Duodenal mucosa (tissue), 2 donors: ENCODE results near the gene P2RY11.

Experiments used
- H3K27ac ChIP-seq: one replicate; pipeline ENCODE4 v1.7.0; 2013; ENCODE audit warnings: low read depth, low read length
- H3K27me3 ChIP-seq, 2 donors: one replicate each; pipeline ENCODE4 v1.7.0; 2013; ENCODE audit warnings: low read length in 2 of 2, control low read depth in 1 of 2; ENCODE audit not compliant: insufficient read depth in 2 of 2, control insufficient read depth in 1 of 2
- H3K36me3 ChIP-seq, 2 donors: one replicate each; pipeline ENCODE4 v1.7.0; 2013; ENCODE audit warnings: low read length in 2 of 2, control low read depth in 1 of 2; ENCODE audit not compliant: insufficient read depth in 2 of 2, control insufficient read depth in 1 of 2
- H3K4me1 ChIP-seq, 2 donors: one replicate each; pipeline ENCODE4 v1.7.0; 2013; ENCODE audit warnings: low read length in 2 of 2, control low read depth in 1 of 2; ENCODE audit not compliant: insufficient read depth in 2 of 2, control insufficient read depth in 1 of 2
- H3K4me3 ChIP-seq, 2 donors: one replicate each; pipeline ENCODE4 v1.7.0; 2013; ENCODE audit warnings: low read length in 2 of 2, low read depth in 1 of 2
- H3K9ac ChIP-seq, 2 donors: one replicate each; pipeline ENCODE4 v1.7.0; 2013; ENCODE audit warnings: low read length in 2 of 2, low read depth in 1 of 2
- H3K9me3 ChIP-seq, 2 donors: one replicate each; pipeline ENCODE4 v1.7.0; 2013; ENCODE audit warnings: low read length in 2 of 2, control low read depth in 1 of 2; ENCODE audit not compliant: control insufficient read depth in 1 of 2

P2RY11 gene, protein sequence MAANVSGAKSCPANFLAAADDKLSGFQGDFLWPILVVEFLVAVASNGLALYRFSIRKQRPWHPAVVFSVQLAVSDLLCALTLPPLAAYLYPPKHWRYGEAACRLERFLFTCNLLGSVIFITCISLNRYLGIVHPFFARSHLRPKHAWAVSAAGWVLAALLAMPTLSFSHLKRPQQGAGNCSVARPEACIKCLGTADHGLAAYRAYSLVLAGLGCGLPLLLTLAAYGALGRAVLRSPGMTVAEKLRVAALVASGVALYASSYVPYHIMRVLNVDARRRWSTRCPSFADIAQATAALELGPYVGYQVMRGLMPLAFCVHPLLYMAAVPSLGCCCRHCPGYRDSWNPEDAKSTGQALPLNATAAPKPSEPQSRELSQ

GRCh38 chr19:10111405-10111811 lies at the start of gene P2RY11:
P2RY11 (plus strand) TSS chr19:10111693; CDS start chr19:10111722, 29 bp downstream.
- Histone ChIP-seq H3K9me3 (no peaks in the 10 kb centered on the region), H3K27me3 (no peaks in the 10 kb centered on the region), H3K4me3 (peak within 1 kb of the TSS; percentile 32 to 35), H3K36me3 (peaks cover 24 to 62% of the 10 kb centered on the region in 2 donors), H3K4me1 (peaks cover 16 to 30% of the 10 kb centered on the region in 2 donors), H3K9ac (no peak within 1 kb of the TSS), H3K27ac (no peak within 1 kb of the TSS)

GRCh38 chr19:10061717-10062310 lies 49.7 kb upstream of the P2RY11 start:
- no peak overlapping the region for H3K27ac ChIP-seq
- no peak overlapping the region for H3K9ac ChIP-seq
- H3K9me3 ChIP-seq = no peaks in the 10 kb centered on the region
- no peaks in the 10 kb centered on the region for H3K36me3 ChIP-seq
- no peak overlapping the region for H3K4me3 ChIP-seq
- no peaks in the 10 kb centered on the region for H3K4me1 ChIP-seq
- H3K27me3 ChIP-seq = peaks cover 0 to 7% of the 10 kb centered on the region in 2 donors

GRCh38 chr19:10068205-10068604 lies 43.3 kb upstream of the P2RY11 start:
- H3K9ac ChIP-seq = no peak overlapping the region
- peaks cover 0 to 5% of the 10 kb centered on the region in 2 donors for H3K27me3 ChIP-seq
- H3K36me3 ChIP-seq = no peaks in the 10 kb centered on the region
- H3K4me1 ChIP-seq = no peaks in the 10 kb centered on the region
- H3K9me3 ChIP-seq = no peaks in the 10 kb centered on the region
- no peak overlapping the region for H3K27ac ChIP-seq
- no peak overlapping the region for H3K4me3 ChIP-seq

DNA sequence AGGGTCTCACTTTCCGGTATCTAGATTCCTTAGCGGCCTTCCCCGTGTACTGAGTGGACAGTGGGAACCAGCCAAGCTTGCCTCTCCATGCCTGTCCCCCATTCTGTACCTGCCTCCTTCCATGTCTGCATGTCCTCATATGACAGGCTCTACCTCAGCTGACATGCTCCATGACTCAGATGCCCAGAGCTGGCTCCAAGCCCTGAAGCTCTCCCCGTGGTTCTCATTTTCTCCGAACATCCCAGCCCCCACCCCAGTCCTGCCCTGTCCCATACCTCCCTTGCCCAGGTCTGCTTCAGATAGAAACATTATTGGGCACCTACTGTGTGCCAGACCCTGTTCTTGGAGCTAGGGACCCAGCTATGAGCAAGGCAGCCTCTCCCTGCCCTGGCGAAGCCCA lies 42.4 kb upstream of the P2RY11 start:
- H3K36me3 ChIP-seq = no peaks in the 10 kb centered on the region
- no peak overlapping the region for H3K27ac ChIP-seq
- peaks cover 0 to 5% of the 10 kb centered on the region in 2 donors for H3K27me3 ChIP-seq
- H3K4me1 ChIP-seq = no peaks in the 10 kb centered on the region
- peaks cover 2 to 4% of the 10 kb centered on the region in 2 donors for H3K9me3 ChIP-seq
- no peak overlapping the region for H3K9ac ChIP-seq
- H3K4me3 ChIP-seq = no peak overlapping the region

DNA sequence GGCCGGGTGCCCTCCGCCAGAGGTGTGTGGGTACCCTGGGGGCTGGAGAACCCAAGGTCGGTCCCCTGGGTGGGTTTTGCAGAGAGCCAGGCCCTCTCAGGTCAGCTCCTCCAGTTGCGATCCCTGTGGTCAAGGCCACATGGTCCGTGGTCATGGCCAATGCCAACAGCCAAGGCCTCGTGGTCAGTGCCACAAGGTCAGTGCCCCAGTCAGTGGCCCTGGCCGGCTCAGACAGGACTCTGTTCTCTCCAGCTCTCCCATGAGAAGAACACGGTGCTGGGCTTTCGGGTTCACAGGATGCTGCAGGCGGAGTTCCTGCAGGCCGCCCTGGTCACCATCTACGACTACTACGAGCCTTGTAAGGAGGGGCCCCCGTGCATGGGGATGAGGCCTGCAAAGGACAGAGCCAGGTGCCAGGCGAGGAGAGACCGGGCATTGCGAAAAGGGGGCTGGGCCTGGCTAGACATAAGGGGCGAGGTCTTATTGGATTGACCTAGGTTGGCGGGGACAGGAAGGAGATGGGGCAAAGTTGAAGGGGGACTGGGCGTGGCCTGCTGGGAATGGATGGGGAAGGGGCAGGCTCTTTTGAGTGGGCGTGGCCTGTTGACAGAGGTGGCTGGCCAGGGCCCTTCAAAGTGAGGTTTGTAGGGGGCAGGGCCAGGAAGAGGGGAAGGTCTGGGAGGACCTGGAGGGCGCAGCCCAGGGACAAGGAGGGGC lies 40.6 kb upstream of the P2RY11 start:
- Histone ChIP-seq H3K36me3 (no peaks in the 10 kb centered on the region), H3K4me3 (no peak overlapping the region), H3K9ac (no peak overlapping the region), H3K4me1 (no peaks in the 10 kb centered on the region), H3K27me3 (peaks cover 0 to 5% of the 10 kb centered on the region in 2 donors), H3K27ac (no peak overlapping the region), H3K9me3 (peaks cover 3 to 7% of the 10 kb centered on the region in 2 donors)

DNA sequence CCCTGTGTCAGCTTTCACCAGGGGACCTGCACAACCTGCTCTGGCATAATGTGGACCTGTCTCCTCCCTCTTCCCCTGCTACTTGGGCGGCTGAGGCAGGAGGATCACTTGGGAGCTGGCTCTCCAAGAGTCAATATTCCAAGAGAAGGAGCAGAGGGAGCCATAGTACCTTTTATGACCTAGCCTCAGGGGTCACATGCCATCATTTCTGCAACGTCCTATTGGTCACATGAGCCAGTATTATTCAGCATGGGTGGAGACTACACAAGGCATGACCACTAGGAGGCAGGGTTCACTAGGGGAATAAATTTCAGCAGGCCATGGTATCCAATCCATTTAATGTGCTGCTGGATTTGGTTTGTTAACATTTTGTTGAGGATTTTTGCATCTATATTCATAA lies 37.3 kb upstream of the P2RY11 start:
- H3K4me1 ChIP-seq = no peaks in the 10 kb centered on the region
- no peak overlapping the region for H3K27ac ChIP-seq
- H3K36me3 ChIP-seq = no peaks in the 10 kb centered on the region
- H3K27me3 ChIP-seq = peaks cover 0 to 5% of the 10 kb centered on the region in 2 donors
- H3K9ac ChIP-seq = no peak overlapping the region
- H3K9me3 ChIP-seq = peaks cover 4 to 7% of the 10 kb centered on the region in 2 donors
- no peak overlapping the region for H3K4me3 ChIP-seq

DNA sequence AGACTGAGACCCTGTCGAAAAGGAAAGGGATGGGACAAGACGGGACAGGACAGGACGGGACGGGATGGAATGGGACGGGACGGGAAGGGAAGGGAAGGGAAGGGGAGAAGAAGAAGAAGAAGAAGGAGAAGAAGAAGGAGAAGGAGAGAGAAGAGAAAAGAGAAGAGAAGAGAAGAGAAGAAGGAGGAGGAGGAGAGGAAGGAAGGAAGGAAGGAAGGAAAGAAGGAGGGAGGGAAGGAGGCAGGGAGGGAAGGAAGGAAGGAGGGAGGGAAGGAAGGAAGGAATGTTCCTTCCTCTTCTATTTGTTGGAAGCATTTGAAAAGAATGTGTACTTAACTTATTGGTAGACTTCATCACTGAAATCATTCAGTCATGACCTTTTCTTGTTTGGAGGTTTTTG lies 35.0 kb upstream of the P2RY11 start:
- H3K4me3 ChIP-seq = no peak overlapping the region
- H3K9ac ChIP-seq = no peak overlapping the region
- H3K27me3 ChIP-seq = no peaks in the 10 kb centered on the region
- H3K36me3 ChIP-seq = no peaks in the 10 kb centered on the region
- no peak overlapping the region for H3K27ac ChIP-seq
- peaks cover 6 to 7% of the 10 kb centered on the region in 2 donors for H3K9me3 ChIP-seq
- no peaks in the 10 kb centered on the region for H3K4me1 ChIP-seq

GRCh38 chr19:10078329-10078728 lies 33.2 kb upstream of the P2RY11 start:
- Histone ChIP-seq H3K9ac (no peak overlapping the region), H3K36me3 (no peaks in the 10 kb centered on the region), H3K27ac (no peak overlapping the region), H3K9me3 (peaks cover 6 to 7% of the 10 kb centered on the region in 2 donors), H3K27me3 (no peaks in the 10 kb centered on the region), H3K4me3 (no peak overlapping the region), H3K4me1 (no peaks in the 10 kb centered on the region)

GRCh38 chr19:10079031-10079453 lies 32.5 kb upstream of the P2RY11 start:
- Histone ChIP-seq H3K9ac (no peak overlapping the region), H3K27ac (no peak overlapping the region), H3K4me1 (no peaks in the 10 kb centered on the region), H3K4me3 (no peak overlapping the region), H3K36me3 (no peaks in the 10 kb centered on the region), H3K9me3 (peaks cover 3% of the 10 kb centered on the region in 2 donors), H3K27me3 (no peaks in the 10 kb centered on the region)

DNA sequence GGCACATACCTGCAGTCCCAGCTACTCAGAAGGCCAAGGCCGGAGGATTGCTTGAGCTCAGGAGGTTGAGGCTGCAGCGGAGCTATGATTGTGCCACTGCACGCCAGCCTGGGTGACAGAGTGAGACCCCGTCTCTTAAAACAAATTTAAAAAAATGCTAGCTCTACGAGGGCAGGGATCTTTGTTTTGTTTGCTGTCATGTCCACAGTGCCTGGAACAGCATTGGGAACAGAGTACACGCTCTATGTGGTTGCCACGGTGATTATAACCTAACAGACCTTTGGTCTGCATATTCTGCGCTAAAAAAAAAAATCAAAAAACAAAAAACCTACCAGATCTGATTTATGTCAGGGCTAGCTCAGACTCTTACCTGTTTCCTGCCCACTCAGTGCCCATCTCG lies 27.6 kb upstream of the P2RY11 start:
- Histone ChIP-seq H3K36me3 (peaks cover 0 to under 1% of the 10 kb centered on the region in 2 donors), H3K27me3 (no peaks in the 10 kb centered on the region), H3K9ac (no peak overlapping the region), H3K9me3 (peaks cover 0 to 3% of the 10 kb centered on the region in 2 donors), H3K4me1 (peaks cover 4 to 5% of the 10 kb centered on the region in 2 donors), H3K27ac (no peak overlapping the region), H3K4me3 (no peak overlapping the region)
